ENCODE measurements around the gene MX1. TPM values are rescaled to one million over a fixed set of nuclear protein-coding genes. Genes with fewer than 3 reads are reported as not detected.

MX1 gene
- total RNA-seq, 2 donors from 2014 or later = 7.3 to 17.7 TPM

GRCh38 chr21:41458121-41458520 lies 32.1 kb downstream of the MX1 start:
- Histone ChIP-seq H3K36me3 (no peaks in the 10 kb centered on the region), H3K27me3 (no peaks in the 10 kb centered on the region), H3K9ac (ENCODE audit: low read depth in 2 of 2, low read length in 2 of 2) (no peak overlapping the region), H3K4me1 (no peaks in the 10 kb centered on the region), H3K4me3 (no peak overlapping the region), H3K9me3 (no peaks in the 10 kb centered on the region), H3K27ac (no peak overlapping the region)
- TF ChIP-seq CTCF (IDR thresholded peaks at IDR 0.05) = no peak
- intact Hi-C loops (cut with DNase I) = no loop called here
- DNase-seq = no peak

GRCh38 chr21:41458559-41458958 lies 32.5 kb downstream of the MX1 start:
- intact Hi-C loops (cut with DNase I) = no loop called here
- Histone ChIP-seq H3K27me3 (no peaks in the 10 kb centered on the region), H3K27ac (no peak overlapping the region), H3K4me1 (no peaks in the 10 kb centered on the region), H3K9me3 (no peaks in the 10 kb centered on the region), H3K4me3 (no peak overlapping the region), H3K36me3 (no peaks in the 10 kb centered on the region), H3K9ac (ENCODE audit: low read depth in 2 of 2, low read length in 2 of 2) (no peak overlapping the region)
- DNase-seq = no peak
- TF ChIP-seq CTCF (IDR thresholded peaks at IDR 0.05) = no peak

- TF ChIP-seq CTCF (IDR thresholded peaks at IDR 0.05) = no peak
- Histone ChIP-seq H3K4me3 (no peak overlapping the region), H3K9me3 (no peaks in the 10 kb centered on the region), H3K27me3 (no peaks in the 10 kb centered on the region), H3K36me3 (no peaks in the 10 kb centered on the region), H3K9ac (ENCODE audit: low read depth in 2 of 2, low read length in 2 of 2) (no peak overlapping the region), H3K4me1 (no peaks in the 10 kb centered on the region), H3K27ac (no peak overlapping the region)
- no peak for DNase-seq
- intact Hi-C loops (cut with DNase I) = loop anchor here (2.0 kb wide), 1 partner anchor 177 kb away; no protein-coding TSS in a partner anchor
Measured at GRCh38 chr21:41459884-41460534, 34.0 kb downstream of the MX1 start.

- Histone ChIP-seq H3K4me1 (no peaks in the 10 kb centered on the region), H3K36me3 (no peaks in the 10 kb centered on the region), H3K9ac (ENCODE audit: low read depth in 2 of 2, low read length in 2 of 2) (peak overlapping the region in 1 of 2 donors; percentile 19), H3K9me3 (no peaks in the 10 kb centered on the region), H3K27me3 (no peaks in the 10 kb centered on the region), H3K4me3 (no peak overlapping the region), H3K27ac (no peak overlapping the region)
- peak; percentile 81 for TF ChIP-seq CTCF (IDR thresholded peaks at IDR 0.05)
- intact Hi-C loops (cut with DNase I) = loop anchor here (2.0 kb wide), 1 partner anchor 178 kb away; no protein-coding TSS in a partner anchor
- peak; percentile 75 for DNase-seq
Measured at GRCh38 chr21:41460578-41461527, 34.8 kb downstream of the MX1 start.

DNA sequence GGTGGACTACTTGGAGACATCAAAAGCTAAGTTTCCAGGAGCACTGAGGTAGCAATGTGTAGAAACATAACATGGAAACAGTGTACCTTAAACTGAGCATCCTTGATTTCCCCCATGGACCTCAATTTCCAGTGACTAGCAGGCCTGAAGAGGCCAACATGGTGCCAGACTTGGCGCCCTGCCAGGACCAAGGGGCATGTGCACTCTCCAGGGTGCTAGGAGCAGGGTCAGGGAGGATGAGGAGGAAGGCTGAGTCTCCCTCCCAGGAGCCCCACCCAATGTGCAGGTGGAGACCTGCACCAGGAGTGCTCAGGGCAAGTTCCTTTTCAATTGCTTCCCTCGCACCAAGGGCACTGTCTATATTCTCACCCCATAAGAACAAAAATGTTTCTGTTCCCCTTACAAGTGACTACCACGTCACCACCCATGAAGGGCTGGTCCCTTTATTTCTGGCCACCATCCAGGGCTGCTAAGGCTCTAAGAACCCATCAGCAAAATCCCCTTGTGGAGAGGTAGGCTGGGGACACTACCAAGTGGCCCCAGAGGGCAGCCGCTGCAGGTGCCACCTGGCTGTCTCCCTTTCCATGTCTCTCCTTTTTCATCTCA lies 39.2 kb downstream of the MX1 start:
- no peak overlapping the region for H3K4me3 ChIP-seq
- DNase-seq = no peak
- H3K9ac ChIP-seq (ENCODE audit: low read depth in 2 of 2, low read length in 2 of 2) = no peak overlapping the region
- no peak overlapping the region for H3K27ac ChIP-seq
- intact Hi-C loops (cut with DNase I) = no loop called here
- TF ChIP-seq CTCF (IDR thresholded peaks at IDR 0.05) = no peak
- no peaks in the 10 kb centered on the region for H3K27me3 ChIP-seq
- H3K36me3 ChIP-seq = peaks cover 2% of the 10 kb centered on the region
- H3K4me1 ChIP-seq = no peaks in the 10 kb centered on the region
- H3K9me3 ChIP-seq = no peaks in the 10 kb centered on the region
